Embryonic facial prominence (tissue), 1 donor: Measurements from ENCODE around the gene C2orf49.
A peak's percentile ranks its signal among the peaks of the same experiment; 100 is the strongest.

Source experiments
- DNase-seq: peaks from one replicate; pipeline ENCODE4 v3.0.0-alpha.2; 2016; ENCODE audit errors: extremely low spot score

C2orf49 gene

DNA sequence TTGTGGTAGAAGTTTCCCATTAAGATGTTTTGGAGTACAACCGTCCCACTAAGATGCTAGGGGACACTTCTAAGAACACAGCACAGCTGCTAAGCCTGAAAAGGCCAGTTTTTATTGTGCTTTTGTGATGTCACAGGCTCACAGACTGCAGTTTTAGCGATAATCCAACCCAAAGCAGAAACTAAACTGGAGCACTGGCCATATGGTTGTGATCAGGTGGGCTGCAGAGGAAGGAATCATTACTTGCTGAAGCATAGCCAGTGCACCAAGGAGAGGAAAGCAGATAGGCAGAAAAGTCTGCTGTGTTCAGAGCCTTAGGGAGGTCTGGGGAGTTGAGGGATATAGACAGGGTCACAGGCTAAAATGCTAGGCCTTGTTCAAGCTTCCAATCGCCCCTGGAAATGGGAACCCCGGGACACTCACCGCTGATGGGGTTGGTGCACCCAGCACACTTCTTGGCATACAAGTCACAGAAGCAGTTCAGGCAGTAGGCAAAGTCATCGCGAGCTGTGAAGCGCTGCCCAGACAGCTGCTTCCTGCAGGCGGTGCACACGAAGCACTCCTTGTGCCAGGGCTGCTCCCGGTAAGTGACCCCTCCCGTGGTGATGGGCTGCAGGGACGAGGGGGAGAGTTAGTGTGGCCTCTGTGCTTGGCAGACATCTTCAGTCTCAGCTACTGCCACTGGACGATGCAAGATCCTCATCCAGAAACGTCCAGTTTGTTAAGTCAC, 25.7 kb downstream of the C2orf49 start:
- no peak for DNase-seq

DNA sequence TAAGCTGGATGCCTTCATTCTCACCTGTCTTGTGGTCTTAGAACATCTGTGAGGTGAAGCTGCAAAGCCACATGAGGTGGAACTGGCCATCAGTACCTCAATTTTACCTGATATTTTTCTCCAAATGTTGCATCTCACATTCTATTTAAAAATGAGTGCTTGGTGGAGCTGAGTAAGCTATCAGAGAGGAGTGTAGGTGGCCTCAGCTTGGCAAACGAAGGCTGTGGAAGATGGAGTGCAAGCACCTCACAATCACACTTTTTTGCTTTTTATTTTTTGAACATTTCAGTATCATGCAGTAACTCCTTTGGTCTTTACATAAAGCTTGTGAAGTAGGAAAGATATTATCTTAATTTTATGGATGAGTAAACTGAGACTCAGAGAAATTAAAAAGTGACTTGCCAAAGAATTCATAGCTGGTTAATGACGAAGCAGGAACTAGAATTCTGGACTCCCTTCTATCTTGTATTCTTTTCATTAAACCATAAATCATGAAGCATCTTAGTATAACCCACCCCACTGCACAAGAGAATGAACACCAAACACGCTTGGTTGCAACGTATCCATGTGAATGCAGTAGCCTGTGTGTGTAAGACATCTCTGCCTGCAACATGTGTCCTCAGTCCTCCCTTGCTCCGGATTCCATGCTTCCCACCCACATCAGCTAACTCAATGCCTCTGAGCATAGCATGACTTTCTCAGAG, 27.2 kb downstream of the C2orf49 start:
- no peak for DNase-seq

DNA sequence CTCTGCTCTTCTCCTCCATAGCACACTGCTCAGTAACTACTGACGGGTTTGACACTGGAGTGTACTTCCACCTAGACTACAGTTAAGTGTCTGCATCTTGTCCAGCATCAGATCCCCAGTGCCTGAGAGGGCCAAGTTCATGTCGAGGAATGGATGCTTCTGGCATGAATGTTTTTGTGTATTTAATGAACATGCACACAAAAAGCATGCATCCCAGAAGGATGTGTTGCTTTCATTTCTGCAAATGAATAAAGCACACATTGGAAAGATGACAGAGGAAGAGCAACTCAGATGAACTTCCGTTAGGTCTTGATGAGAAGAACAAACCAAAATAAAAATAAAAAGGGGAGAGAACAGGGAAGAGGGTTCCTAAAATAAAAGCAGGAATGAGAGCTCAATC, 27.9 kb downstream of the C2orf49 start:
- no peak for DNase-seq

DNA sequence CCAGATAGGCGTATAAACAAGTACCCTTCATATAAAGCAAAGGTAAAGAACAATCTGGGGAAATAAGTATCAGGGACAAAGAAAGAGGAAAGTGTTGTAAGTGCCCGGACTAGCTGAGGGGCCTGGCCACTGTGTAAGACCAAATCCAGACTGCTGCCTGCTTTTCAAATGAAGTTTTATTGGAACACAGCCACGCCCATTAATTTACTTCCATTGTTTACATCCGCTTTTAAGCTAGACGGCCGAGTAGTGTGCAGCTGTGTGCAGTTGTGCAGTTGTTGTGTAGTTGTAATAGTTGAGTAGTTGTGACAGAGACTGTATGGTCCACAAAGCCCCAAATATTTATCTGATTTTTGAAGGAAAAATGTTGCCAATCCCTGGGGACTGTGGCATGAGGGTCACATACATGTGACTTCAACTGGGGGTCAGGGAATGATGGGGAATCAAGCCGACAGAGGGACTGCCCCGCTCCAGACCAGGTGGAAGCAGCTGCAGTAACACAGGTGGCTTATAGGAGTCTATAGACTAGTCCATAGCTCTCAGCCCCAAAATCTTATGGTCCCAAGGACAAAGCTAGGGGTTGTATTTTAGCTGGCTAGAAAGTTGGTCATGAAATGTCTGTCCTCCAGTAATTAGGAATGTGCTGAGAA, 31.5 kb downstream of the C2orf49 start:
- no peak for DNase-seq

DNA sequence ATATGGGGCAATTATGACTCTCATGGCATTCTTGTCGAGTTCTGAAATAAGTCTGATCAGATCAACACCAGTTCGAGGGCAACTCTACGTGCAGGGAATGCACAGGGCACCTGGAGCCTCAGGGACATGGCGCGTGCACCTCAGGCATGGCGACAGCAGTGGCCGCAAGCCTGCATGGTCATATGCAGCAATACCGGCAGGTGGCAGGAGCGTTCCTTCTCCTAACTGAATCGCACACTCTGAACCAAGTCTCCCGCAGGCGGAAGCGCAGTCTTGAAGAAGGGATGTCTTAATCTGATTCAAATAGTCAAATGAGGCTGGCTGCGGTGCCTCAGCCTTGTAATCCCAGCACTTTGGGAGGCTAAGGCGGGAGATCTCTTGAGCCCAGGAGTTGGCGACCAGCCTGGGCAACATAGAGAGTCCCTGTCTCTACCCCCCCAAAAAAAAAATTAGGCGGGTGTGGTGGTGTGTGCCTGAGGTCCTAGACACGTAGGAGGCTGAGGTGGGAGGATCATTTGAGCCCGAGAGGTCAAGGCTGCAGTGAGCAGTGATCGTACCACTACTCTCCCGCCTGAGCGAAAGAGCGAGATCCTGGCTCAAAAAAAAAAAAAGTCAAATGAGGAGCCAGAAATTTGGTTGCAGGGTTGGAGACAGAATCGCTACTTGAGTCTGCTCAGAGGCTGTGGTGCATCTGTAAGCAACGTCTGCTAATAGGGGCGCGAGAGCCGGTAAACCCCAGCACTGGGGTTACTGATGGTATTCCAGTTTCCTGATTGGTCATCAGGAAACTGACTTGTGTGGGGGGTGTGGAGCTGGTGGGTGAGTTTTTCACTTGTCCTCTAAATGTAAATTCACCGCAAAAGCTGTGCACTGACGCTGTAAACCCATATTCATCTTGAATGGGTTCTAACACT, 32.7 kb downstream of the C2orf49 start:
- peak; percentile 83 for DNase-seq

DNA sequence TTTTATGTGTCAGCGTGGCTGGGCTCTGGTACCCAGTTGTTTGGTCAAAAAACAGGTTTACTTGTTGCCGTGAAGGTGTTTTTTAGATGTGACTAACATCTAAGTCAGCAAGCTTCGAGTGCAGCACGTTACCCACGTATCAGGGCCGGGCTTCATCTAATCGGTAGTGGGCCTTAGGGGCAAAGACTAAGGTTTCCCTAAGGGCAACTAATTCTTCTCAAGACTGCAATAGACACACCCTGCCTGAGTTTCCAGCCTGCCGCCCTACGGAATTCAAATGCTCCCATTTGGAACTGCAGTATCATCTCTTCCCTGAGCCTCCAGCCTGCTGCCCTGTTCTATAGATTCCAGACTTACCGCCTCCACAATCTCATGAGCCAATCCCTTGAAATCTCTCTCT, 33.8 kb downstream of the C2orf49 start:
- DNase-seq: no peak

DNA sequence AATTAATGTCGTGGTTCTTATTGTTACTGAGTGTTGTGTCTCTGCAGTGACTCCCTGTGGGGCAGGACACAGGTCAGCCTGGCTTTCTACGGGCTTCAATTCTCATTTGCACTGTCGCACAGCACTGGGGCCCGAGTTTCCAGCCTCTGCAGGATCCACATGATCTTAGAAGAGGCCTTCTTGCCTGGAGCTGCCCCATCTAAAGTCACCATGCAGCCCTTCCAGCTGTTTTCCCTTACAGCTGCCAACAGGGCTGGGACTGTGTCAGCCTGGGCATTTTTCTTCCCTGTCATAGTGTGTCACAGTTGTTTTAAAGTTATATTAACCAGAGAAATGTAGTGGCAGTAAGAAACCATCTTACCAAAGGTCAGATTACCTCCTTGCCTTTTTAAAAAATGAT, 34.5 kb downstream of the C2orf49 start:
- no peak for DNase-seq

DNA sequence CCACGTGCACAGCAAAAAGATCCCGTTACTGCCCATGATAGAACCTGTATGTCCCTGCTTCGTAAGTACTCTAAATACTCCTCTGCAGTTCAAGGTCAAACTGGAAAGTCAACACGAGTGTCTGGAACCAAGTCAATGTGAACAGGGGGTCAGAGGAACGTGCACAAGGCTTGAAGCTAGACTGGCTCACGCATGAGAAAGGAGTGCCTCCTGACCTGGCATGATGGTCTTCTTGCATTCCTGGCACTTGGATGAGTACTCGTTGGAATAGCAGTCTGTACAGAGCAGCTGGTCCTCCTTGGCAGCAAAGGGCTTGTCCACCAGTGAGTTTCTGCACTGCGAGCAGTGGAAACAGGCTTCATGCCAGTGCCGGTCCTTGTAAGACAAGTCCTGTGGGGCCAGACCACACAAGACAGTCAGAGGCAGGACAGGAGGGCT, 36.0 kb downstream of the C2orf49 start:
- DNase-seq: no peak

DNA sequence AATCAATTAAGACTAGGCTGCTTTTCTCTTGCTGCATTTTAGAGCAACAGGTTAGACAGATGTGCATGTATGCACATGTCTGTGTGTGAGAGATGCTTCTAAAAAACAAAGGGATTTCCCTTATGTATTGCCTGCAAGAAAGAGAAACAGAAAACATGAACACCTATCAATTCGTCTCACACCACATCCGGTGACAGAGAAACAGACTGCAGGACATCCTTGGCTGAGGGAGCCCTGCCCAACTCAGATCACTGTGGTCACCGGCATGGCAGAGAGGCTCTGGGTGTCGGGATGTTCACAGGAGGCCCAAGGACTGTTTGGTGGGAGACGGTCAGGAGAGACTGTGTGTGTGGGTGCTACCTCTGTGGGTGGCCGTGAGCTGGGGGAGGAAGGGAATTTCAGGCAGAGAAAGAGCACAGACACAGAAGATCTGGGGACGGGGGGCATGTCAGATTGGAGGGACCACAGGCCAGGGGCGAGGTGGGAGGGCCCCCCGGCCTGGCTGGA, 36.6 kb downstream of the C2orf49 start:
- no peak for DNase-seq

DNA sequence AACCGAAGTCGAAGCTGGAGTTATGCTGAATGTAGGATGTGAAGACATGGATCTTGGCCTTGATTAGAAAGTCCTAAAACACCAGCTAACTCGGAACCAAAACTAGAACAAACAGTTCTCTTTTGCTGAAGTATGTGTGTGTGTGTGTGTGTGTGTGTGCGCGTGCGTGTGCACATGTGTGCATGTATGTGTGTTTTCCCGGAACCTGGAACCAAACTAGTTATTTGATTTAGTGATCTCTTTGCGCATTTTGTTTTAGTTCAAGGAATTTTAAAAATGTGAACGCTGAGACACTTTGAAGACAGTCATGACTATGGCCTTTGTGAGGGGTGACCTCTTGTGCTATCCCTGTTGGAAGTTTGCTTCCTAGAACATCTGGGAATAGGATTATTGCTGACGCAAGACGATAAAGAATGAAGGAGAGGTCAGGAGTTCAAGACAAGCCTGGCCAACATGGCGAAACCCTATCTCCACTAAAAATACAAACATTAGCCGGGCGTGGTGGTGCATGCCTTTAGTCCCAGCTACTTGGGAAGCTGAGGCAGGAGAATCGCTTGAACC, 37.7 kb downstream of the C2orf49 start:
- DNase-seq: no peak

DNA sequence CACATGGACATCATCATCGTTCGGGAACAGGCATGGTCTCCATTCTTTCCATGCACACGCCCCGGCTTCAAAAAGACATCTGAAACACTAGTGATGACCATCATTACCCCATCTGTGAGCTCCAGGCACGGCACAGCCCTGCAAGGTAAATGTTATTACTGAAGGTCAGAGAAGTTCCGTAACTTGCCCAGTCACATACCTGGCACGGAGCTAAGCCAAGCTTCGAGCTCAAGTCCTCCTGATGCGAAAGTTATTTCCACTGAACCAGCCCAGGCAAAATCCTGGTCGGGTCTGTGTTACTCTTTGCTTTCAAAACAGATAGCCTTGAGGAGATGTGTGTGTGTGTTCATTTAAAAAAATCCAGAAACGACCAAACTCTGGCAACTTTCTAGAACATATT, 38.7 kb downstream of the C2orf49 start:
- no peak for DNase-seq

DNA sequence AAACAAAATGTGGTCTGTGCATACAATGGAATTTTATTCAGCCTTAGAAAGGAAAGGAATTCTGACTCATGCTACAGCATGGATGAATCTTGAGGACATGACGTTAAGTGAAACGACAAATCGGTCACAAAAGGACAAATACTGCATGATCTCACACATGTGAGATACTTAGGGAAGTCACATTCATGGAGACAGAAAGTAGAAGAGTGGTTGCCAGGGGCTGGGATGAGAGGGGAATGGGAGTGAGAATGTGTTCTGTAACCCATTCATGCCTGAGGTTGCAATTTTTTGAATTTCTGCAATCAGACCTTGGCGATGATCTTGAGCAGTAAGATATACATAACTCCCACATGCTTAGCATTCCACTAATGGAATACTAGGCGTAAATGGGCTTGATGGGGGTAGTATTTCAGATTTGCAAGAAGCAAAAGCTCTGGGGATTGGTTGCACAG, 39.5 kb downstream of the C2orf49 start:
- DNase-seq: no peak

DNA sequence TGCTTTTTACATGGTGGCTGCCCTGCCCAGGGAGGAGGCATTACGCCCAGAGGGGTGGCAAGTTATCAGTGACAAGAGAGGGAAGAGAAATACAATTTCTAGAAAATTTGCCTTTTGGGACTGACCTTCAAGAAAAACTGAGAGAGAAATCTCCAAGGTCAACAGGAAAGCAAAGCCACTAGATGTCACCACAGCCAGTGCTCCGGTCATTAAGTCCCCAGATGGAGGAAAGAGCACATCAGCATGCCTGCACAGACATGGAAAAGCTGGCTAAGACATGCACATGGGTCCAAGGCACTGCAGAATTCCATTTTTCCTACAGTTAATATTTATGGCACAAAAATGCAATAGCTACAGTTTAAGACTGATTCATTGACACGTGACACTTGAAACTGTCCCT, 40.5 kb downstream of the C2orf49 start:
- no peak for DNase-seq

DNA sequence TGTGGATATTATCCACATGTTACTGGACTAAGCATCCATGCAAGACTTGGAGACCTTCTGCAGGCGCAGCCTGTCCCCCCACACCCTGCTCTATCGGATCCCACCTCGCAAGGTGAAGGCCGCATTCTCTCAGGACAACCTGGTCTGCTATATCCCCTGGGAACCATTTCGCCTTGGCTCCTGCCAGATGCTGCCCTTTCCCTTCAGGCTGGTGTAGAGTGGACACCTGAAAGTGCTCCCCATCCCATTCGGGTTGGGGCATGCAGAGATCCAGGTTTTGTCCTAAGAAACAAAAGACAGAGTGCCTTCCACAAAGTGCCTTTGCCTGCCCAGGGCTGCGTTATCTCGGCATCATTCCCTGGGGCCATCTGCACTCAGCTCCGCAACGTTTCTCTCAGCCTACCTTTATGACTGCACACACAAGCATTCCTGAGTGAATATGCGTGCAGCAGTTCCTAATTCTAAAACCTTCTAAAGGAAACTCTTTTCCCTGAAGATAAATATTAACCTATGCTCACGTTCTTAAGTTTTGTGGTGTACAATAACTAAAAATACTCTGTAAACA, 41.0 kb downstream of the C2orf49 start:
- DNase-seq: no peak

DNA sequence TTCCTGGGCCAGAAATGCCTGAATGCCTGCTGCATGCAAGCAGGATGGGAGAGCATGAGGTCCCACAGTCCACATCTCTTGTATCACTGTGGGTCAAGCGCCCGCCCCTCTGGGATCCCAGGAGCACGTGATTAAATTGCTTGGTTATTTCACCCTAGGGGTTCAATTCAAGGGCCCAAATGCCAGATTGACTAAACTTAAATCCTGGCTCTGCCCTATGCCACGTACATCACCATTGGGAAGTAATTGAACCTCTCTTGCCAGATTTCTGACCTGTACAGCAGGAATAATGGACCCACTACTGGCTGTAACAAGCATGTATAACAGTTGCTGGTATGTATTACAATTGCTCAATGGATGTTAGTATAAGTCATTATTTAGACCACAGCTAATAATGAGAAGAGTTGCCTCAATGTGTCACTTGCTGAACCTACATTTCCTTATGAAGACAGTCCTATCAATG, 41.6 kb downstream of the C2orf49 start:
- no peak for DNase-seq

DNA sequence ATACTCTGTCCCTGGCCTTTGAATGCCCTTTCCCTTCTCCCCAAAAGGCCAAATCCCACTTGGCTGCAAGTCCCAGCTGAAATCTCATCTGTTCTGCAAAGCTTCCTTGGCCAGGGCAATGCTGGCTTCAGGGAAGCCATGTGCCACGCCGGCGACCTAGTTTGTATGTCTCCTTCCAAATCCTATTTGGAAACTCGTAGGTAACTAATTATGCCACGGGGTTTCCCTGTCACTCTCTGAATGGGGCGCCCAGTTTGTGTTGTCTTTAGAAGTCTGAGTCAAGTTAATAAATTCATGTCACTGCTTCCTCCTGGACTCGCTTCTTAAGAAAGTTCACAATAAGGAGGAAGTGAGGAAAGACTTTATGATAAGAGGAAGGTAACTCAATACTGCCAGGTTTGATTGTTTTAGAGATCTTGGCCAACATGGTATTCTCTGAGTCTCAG, 42.4 kb downstream of the C2orf49 start:
- no peak for DNase-seq

DNA sequence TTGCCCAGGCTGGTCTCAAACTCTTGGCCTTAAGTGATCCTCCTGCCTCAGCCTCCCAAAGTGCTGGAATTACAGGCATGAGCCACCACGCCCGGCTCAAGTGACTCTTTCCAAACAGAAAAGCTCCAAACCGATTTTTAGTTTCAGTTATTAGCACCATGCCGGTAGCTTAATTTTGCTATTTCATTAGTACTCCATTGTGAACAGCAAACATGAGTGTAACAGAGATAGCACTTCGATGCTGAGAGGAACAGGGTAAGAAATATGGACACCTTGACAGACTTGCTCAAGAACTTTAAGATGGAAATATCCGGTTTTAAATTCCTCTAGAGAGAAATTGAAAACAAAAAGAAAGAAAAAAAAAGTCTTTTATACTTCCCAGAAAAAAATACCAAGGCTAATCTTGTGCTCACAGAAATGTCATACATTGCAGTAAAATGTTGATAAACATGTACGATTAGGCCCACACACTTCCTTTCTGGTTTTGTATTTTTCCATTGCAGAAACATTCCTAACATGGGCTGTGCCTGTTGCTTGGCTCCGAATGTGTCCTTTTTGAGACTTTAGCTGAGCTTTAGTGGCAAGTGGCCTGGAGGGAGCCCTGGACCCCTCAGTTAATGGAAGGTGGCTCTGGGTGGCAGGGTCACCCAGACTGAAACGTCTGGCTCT, 43.2 kb downstream of the C2orf49 start:
- no peak for DNase-seq

DNA sequence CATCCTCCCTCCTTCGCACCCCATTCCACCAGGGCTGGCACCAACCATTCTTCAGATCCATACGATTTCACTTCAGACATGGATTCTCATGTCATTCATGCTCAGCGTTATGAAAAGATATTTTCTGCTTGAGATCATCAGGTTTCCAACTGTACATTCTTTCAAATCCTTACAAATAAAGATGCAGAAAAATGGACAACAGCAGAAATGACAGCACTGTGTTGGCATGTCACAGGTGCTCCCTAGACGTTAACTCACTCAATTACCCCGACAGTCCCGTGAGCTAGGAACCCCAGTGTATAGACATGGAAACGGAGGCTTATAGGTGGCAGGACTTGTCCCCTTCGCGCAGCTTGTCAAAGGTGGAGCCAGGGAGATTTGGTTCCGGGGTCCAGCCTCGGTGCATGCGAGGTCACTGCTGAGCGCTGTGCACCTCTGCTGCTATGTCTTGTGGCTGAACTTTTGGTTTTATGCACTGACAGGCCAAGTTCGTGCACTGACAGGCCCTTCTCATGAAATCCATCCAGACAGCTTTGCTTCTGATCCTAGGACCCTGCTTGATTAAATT, 43.8 kb downstream of the C2orf49 start:
- DNase-seq: no peak

DNA sequence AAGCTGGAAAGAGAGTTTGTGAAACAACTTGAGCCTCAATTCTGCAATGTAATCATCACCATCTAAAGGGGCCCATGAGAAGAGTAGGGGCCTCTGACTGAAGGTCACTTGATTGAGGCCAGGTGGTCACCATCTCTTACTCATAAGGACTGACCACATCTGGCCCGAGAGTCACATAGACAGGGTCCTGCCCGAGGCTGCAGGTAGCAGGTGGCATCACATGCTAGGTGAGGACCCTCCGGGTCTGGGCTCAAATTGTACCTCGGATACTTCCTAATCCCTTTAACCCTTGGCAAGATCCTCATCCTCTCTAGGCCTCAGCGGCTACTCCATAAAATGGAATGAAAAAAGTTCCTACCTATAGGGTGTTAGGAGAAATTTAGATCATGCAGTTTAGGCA, 44.8 kb downstream of the C2orf49 start:
- DNase-seq: no peak
